ACC112 (cell line): ENCODE measurements around the gene NSD2.

Source experiments
- H2AFZ ChIP-seq: fragments of 200-600 bp; sonication (generic); one replicate; pipeline ENCODE4 v1.6.0; 2017; ENCODE audit warnings: antibody characterized with exemption, low read length; ENCODE audit not compliant: unreplicated experiment
- H3K27ac ChIP-seq: fragments of 200-600 bp; sonication (generic); 2 replicates; pipeline ENCODE4 v1.5.1; 2014; ENCODE audit warnings: low read depth, mild to moderate bottlenecking, antibody characterized with exemption, low read length, moderate library complexity
- H3K27me3 ChIP-seq: fragments of 200-600 bp; sonication (generic); 2 replicates; pipeline ENCODE4 v1.6.1; 2014; ENCODE audit warnings: mild to moderate bottlenecking, antibody characterized with exemption, low read length, moderate library complexity, mixed read lengths; ENCODE audit not compliant: insufficient read depth
- H3K36me3 ChIP-seq: fragments of 200-600 bp; sonication (generic); 2 replicates; pipeline ENCODE4 v1.6.1; 2016; ENCODE audit warnings: mild to moderate bottlenecking, antibody characterized with exemption, low read length, moderate library complexity, mixed read lengths; ENCODE audit not compliant: insufficient read depth
- H3K4me1 ChIP-seq: fragments of 200-600 bp; sonication (generic); one replicate; pipeline ENCODE4 v1.6.1; 2016; ENCODE audit warnings: low read length, mixed read lengths; ENCODE audit not compliant: insufficient read depth, unreplicated experiment, control insufficient read depth
- H3K4me3 ChIP-seq: fragments of 200-600 bp; sonication (generic); 2 replicates; pipeline ENCODE4 v1.5.1; 2014; ENCODE audit warnings: mild to moderate bottlenecking, low read depth, low read length
- H3K79me2 ChIP-seq: fragments of 200-600 bp; sonication (generic); one replicate; pipeline ENCODE4 v1.6.0; 2016; ENCODE audit warnings: low read length; ENCODE audit not compliant: control insufficient read depth, unreplicated experiment, insufficient read depth

NSD2 gene

DNA sequence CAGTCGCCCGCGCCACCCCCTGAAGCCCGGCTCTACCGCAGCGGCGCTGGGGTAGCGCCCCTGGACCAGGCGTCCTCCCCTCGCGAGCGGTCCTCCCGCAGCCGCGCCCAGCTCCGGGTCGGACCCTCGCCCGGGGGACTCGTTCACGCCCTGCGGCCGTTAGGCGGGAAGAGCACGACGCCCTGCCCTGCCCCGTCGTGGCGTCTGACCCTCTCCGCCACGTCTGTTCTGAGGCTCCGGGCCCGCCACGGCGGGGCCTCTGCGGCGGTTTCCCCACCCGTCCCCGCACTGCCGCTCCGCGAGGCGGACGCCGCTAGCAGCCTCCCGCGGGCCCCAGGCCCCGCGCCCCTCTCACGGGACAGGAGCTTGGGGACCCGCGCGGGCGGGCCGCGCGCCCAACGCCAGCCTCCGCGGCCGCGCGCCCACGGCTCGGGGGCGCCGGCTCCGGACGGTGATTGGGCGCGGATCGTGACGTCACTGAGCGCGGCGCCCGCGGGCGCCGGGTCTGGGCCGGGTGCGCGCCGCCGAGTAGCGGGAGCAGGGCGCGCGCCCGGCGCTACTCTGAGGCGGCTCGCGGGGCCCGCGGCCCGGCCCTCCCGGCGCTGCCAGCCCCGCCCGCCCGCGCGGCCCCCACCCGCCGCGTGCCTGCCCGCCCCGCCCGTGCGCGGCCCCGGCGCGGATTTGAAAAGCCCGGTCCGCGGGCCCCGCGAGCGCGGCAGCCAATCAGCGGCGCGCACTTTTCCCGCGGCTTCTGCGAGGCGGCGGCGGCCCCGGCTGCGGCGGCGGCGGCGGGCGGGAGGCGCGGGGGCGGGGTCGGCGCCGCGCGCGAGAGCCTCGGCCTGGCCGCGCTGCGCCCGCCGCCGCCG lies at the start of gene NSD2:
Gene NSD2 (plus strand): TSS at position 816 of the 866 bp plus-strand sequence. CDS start 29,262 bp downstream, outside the sequence.
- peak within 1 kb of the TSS; percentile 82 for H3K4me3 ChIP-seq
- H3K36me3 ChIP-seq = no peaks in the 10 kb centered on the region
- H3K79me2 ChIP-seq = peaks cover 44% of the 10 kb centered on the region
- H3K27ac ChIP-seq = peak within 1 kb of the TSS; percentile 92
- H3K4me1 ChIP-seq = peaks cover 24% of the 10 kb centered on the region
- H2AFZ ChIP-seq = peak within 1 kb of the TSS; percentile 77
- no peaks in the 10 kb centered on the region for H3K27me3 ChIP-seq

GRCh38 chr4:1821679-1822567 lies 49.3 kb upstream of the NSD2 start:
- Histone ChIP-seq H3K36me3 (peaks cover 4% of the 10 kb centered on the region; the same call in 1 of the 2 replicates), H2AFZ (no peak overlapping the region), H3K79me2 (no peaks in the 10 kb centered on the region), H3K4me3 (no peak overlapping the region), H3K27me3 (no peaks in the 10 kb centered on the region), H3K27ac (no peak overlapping the region), H3K4me1 (no peaks in the 10 kb centered on the region)

- no peaks in the 10 kb centered on the region for H3K27me3 ChIP-seq
- no peaks in the 10 kb centered on the region for H3K4me1 ChIP-seq
- H2AFZ ChIP-seq = no peak overlapping the region
- no peak overlapping the region for H3K4me3 ChIP-seq
- H3K27ac ChIP-seq = no peak overlapping the region
- H3K36me3 ChIP-seq = peaks cover 2% of the 10 kb centered on the region; the same call in 1 of the 2 replicates
- no peaks in the 10 kb centered on the region for H3K79me2 ChIP-seq
These were observed 48.3 kb upstream of the NSD2 start for GRCh38 chr4:1822568-1823544.

DNA sequence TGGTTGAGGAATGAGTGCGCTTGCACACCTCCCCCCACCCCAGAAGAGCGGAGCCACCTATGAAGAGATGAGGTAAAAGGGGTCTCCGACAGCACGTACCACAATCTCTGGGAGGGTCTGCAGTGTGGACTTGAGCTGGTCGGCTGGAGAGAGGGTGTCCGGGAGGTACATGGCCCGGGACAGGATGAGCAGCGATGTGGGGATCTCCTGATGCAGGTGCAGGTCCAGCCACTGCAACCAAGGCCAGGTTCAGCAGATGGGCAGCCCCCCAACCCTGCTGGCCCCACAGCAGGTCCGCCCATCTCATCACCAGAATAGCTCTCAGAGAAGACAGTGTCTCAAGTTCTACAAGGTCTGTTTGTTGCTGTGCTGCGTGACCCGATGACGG lies 47.7 kb upstream of the NSD2 start:
- no peak overlapping the region for H3K27ac ChIP-seq
- no peaks in the 10 kb centered on the region for H3K27me3 ChIP-seq
- no peak overlapping the region for H3K4me3 ChIP-seq
- H2AFZ ChIP-seq = no peak overlapping the region
- H3K79me2 ChIP-seq = no peaks in the 10 kb centered on the region
- H3K4me1 ChIP-seq = no peaks in the 10 kb centered on the region
- H3K36me3 ChIP-seq = no peaks in the 10 kb centered on the region; the same call in 1 of the 2 replicates

DNA sequence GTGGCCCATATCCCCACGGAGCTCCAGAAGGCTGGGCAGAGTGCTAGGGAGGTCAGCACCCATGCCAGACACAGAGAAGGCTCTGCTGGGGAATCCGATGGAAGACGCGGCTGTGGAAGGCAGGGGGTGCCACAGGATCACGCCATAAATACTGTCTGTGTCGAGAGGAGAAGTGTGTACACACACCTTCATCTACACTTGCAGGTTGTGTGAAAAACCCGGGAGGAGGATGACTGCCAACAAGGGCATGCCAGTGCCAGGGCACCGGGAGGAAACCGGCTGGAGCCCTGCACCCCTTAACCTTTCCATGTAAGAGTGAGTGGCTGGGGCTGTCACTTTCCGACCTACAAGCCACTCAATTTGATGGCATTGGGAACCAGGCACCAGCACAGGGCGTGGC lies 46.4 kb upstream of the NSD2 start:
- Histone ChIP-seq H2AFZ (no peak overlapping the region), H3K79me2 (no peaks in the 10 kb centered on the region), H3K36me3 (no peaks in the 10 kb centered on the region; the same call in 1 of the 2 replicates), H3K27ac (no peak overlapping the region), H3K4me3 (no peak overlapping the region), H3K27me3 (no peaks in the 10 kb centered on the region), H3K4me1 (no peaks in the 10 kb centered on the region)

GRCh38 chr4:1825326-1825725 lies 45.9 kb upstream of the NSD2 start:
- Histone ChIP-seq H2AFZ (no peak overlapping the region), H3K36me3 (no peaks in the 10 kb centered on the region; the same call in 1 of the 2 replicates), H3K4me3 (no peak overlapping the region), H3K79me2 (no peaks in the 10 kb centered on the region), H3K27ac (no peak overlapping the region), H3K27me3 (no peaks in the 10 kb centered on the region), H3K4me1 (no peaks in the 10 kb centered on the region)

- H3K4me1 ChIP-seq = no peaks in the 10 kb centered on the region
- H2AFZ ChIP-seq = no peak overlapping the region
- H3K79me2 ChIP-seq = no peaks in the 10 kb centered on the region
- no peak overlapping the region for H3K4me3 ChIP-seq
- no peak overlapping the region for H3K27ac ChIP-seq
- H3K27me3 ChIP-seq = no peaks in the 10 kb centered on the region
- no peaks in the 10 kb centered on the region; the same call in 1 of the 2 replicates for H3K36me3 ChIP-seq
These were observed 44.5 kb upstream of the NSD2 start for GRCh38 chr4:1826531-1827350.

GRCh38 chr4:1830234-1830633 lies 41.0 kb upstream of the NSD2 start:
- H3K4me3 ChIP-seq = no peak overlapping the region
- H3K27me3 ChIP-seq = no peaks in the 10 kb centered on the region
- no peak overlapping the region for H2AFZ ChIP-seq
- H3K27ac ChIP-seq = no peak overlapping the region
- no peaks in the 10 kb centered on the region for H3K4me1 ChIP-seq
- no peaks in the 10 kb centered on the region for H3K79me2 ChIP-seq
- peaks cover under 1% of the 10 kb centered on the region; the same call in 1 of the 2 replicates for H3K36me3 ChIP-seq

DNA sequence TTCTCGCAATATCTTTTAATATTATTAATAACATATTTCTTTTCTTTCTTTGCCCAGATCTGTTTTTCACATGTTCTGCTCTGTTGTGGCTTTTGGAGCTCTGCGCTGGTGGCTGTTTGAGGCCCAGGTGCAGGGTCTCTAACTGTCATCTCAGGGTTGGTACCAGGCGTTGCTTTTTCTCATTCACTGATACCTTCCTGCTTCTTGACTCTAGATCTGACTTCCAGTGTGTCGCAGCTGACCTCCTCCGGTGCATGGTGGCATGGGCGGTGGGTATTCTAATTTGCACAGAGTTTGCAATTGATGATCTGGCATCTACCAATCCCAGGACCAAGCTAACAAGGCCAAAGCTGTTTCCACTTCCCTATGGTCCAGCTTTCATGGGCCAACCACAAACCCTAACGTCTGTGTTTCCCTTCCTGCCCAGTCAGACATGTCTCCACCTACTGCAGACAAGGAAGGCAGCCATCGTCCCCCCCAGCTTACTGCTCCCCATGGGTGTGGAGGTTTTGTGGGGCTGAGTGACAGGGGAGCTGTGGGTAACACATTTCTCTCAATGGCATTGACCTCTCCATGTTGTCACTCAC lies 40.5 kb upstream of the NSD2 start:
- no peaks in the 10 kb centered on the region for H3K4me1 ChIP-seq
- no peak overlapping the region for H3K4me3 ChIP-seq
- no peaks in the 10 kb centered on the region for H3K27me3 ChIP-seq
- peaks cover 5% of the 10 kb centered on the region; the same call in 1 of the 2 replicates for H3K36me3 ChIP-seq
- H3K79me2 ChIP-seq = no peaks in the 10 kb centered on the region
- no peak overlapping the region for H2AFZ ChIP-seq
- H3K27ac ChIP-seq = no peak overlapping the region
